ENCODE measurements around the gene SOAT1. TPM values are rescaled to one million over a fixed set of nuclear protein-coding genes. Genes with fewer than 3 reads are reported as not detected.

The SOAT1 gene
- total and polyA plus RNA-seq, 2 experiments from 2014 or later, result 20.8 to 28.9 TPM

DNA sequence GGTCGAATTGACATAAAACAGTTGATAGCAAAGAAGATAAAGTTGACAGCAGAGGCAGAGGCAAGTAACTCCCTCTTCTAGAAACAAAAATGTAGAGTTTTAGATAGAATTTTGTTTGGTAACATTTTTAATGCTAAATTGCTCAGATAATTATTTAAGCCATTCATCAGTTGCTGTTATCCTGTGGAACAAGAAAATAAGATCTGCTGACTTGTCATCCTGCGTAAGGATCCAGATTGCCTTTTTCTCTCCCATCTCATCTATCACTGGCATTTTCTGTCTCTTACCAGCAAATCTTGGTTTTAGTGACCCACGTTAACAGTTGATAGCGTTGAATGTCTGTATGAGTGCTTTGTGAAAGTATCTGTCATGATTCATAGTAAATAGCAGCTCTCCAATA is 29.8 kb downstream of the SOAT1 start:
- TF ChIP-seq, protein P1, sequence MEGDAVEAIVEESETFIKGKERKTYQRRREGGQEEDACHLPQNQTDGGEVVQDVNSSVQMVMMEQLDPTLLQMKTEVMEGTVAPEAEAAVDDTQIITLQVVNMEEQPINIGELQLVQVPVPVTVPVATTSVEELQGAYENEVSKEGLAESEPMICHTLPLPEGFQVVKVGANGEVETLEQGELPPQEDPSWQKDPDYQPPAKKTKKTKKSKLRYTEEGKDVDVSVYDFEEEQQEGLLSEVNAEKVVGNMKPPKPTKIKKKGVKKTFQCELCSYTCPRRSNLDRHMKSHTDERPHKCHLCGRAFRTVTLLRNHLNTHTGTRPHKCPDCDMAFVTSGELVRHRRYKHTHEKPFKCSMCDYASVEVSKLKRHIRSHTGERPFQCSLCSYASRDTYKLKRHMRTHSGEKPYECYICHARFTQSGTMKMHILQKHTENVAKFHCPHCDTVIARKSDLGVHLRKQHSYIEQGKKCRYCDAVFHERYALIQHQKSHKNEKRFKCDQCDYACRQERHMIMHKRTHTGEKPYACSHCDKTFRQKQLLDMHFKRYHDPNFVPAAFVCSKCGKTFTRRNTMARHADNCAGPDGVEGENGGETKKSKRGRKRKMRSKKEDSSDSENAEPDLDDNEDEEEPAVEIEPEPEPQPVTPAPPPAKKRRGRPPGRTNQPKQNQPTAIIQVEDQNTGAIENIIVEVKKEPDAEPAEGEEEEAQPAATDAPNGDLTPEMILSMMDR (IDR thresholded peaks at IDR 0.05; ENCODE audit: poor library complexity), result no peak
- no peak for TF ChIP-seq EZH2 (IDR thresholded peaks at IDR 0.05; ENCODE audit: borderline replicate concordance)
- no peak for TF ChIP-seq EZH2phosphoT487 (IDR thresholded peaks at IDR 0.05; ENCODE audit: low read depth, severe bottlenecking, unreplicated experiment)
- H3K4me2 ChIP-seq, result peak overlapping the region; percentile 22
- no peaks in the 10 kb centered on the region for H4K20me1 ChIP-seq (ENCODE audit: insufficient read depth, poor library complexity, severe bottlenecking)
- H2AFZ ChIP-seq, result no peak overlapping the region
- DNase-seq (ENCODE audit: low spot score), result no peak
- no peaks in the 10 kb centered on the region for H3K27me3 ChIP-seq
- H3K9me2 ChIP-seq (replicated peaks; ENCODE audit: insufficient read depth), result no peaks in the 10 kb centered on the region
- no peaks in the 10 kb centered on the region for H3K9me3 ChIP-seq (ENCODE audit: low read depth)
- H3K79me2 ChIP-seq, result peaks cover 30% of the 10 kb centered on the region
- no peak overlapping the region for H3K27ac ChIP-seq
- 74% methylated on average over 4 of the region's 4 CpGs for WGBS (ENCODE audit: low lambda C conversion rate, missing lambda C conversion rate)
- H3K36me3 ChIP-seq (replicated peaks; ENCODE audit: insufficient read depth, low read depth), result no peaks in the 10 kb centered on the region
- no peaks in the 10 kb centered on the region for H3K4me1 ChIP-seq (ENCODE audit: insufficient read depth)
- H3K4me3 ChIP-seq, result no peak overlapping the region

DNA sequence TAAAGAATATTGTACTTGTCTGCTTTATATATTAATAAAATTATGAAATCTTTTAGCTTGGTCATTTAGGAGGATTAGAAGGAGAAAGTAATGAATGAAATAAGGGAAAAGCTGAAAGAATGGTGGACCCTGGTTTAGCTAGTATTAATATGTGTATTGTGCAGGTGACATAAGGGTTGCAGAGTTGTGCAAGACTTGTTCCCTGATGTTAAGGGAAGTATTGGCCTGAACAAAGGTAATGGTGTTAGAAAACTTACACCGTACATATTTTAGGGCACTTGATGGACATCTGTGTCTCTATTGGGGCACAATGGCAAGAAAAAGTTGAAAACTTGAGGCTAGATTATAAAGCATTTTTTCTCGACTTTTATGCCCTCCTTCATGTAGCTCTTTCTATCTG is 32.2 kb downstream of the SOAT1 start:
- Histone ChIP-seq H3K4me3 (no peak overlapping the region), H3K36me3 (replicated peaks; ENCODE audit: insufficient read depth, low read depth) (no peaks in the 10 kb centered on the region), H3K9me2 (replicated peaks; ENCODE audit: insufficient read depth) (no peaks in the 10 kb centered on the region), H3K9me3 (ENCODE audit: low read depth) (no peaks in the 10 kb centered on the region), H3K27me3 (no peaks in the 10 kb centered on the region), H3K27ac (no peak overlapping the region), H4K20me1 (ENCODE audit: insufficient read depth, poor library complexity, severe bottlenecking) (no peaks in the 10 kb centered on the region), H3K4me1 (ENCODE audit: insufficient read depth) (no peaks in the 10 kb centered on the region), H2AFZ (no peak overlapping the region), H3K4me2 (no peak overlapping the region), H3K79me2 (peaks cover 17% of the 10 kb centered on the region)
- TF ChIP-seq EZH2 (IDR thresholded peaks at IDR 0.05; ENCODE audit: borderline replicate concordance), result no peak
- TF ChIP-seq EZH2phosphoT487 (IDR thresholded peaks at IDR 0.05; ENCODE audit: low read depth, severe bottlenecking, unreplicated experiment), result no peak
- TF ChIP-seq, protein P1 (IDR thresholded peaks at IDR 0.05; ENCODE audit: poor library complexity), result no peak
- no peak for DNase-seq (ENCODE audit: low spot score)
- 50% methylated on average over 2 of the region's 2 CpGs for WGBS (ENCODE audit: low lambda C conversion rate, missing lambda C conversion rate)

DNA sequence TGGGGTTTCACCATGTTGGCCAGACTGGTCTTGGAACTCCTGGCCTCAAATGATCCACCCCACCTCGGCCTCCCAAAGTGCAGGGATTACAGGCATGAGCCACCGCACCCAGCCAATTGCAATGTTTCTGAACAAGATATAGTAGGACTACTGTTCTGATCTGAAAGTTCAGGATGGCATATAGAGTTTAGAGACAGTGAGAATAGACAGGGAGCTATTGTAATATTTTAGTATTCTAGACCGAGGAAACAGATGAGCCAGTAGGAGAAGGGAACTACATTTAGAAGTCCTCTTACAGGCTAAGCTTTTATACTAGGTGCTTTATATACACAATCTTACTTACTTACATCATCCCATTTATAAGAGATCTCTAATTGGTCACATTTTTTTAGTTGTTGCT is 33.1 kb downstream of the SOAT1 start:
- no peak for DNase-seq (ENCODE audit: low spot score)
- H3K27me3 ChIP-seq, result no peaks in the 10 kb centered on the region
- TF ChIP-seq, protein P1 (IDR thresholded peaks at IDR 0.05; ENCODE audit: poor library complexity), result no peak
- no peak for TF ChIP-seq EZH2phosphoT487 (IDR thresholded peaks at IDR 0.05; ENCODE audit: low read depth, severe bottlenecking, unreplicated experiment)
- no peak for TF ChIP-seq EZH2 (IDR thresholded peaks at IDR 0.05; ENCODE audit: borderline replicate concordance)
- WGBS (ENCODE audit: low lambda C conversion rate, missing lambda C conversion rate), result 98% methylated on average over 3 of the region's 3 CpGs
- no peaks in the 10 kb centered on the region for H3K9me2 ChIP-seq (replicated peaks; ENCODE audit: insufficient read depth)
- H3K4me2 ChIP-seq, result no peak overlapping the region
- H3K9me3 ChIP-seq (ENCODE audit: low read depth), result no peaks in the 10 kb centered on the region
- H3K4me1 ChIP-seq (ENCODE audit: insufficient read depth), result no peaks in the 10 kb centered on the region
- H2AFZ ChIP-seq, result no peak overlapping the region
- no peaks in the 10 kb centered on the region for H4K20me1 ChIP-seq (ENCODE audit: insufficient read depth, poor library complexity, severe bottlenecking)
- H3K36me3 ChIP-seq (replicated peaks; ENCODE audit: insufficient read depth, low read depth), result no peaks in the 10 kb centered on the region
- H3K27ac ChIP-seq, result no peak overlapping the region
- H3K79me2 ChIP-seq, result peaks cover 10% of the 10 kb centered on the region
- no peak overlapping the region for H3K4me3 ChIP-seq

DNA sequence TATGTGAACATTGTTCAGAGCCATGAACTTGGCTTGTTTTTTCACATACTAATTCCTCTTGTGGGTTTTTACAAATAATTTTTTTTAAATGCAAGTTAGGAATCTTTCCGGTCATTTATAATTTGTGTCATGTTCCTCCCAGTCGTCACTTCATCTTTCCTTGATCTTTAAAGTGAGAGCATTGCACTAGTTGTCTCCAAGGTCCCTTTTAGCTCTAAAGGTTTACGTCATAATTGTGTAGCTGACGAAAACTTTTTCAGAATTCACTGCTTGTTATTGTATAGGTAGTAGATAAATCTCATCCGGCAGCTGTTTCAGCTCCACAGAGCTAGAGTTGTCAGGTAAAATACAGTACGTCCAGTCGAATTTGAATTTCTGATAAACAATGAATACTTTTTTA is 33.6 kb downstream of the SOAT1 start:
- Histone ChIP-seq H3K27me3 (no peaks in the 10 kb centered on the region), H3K4me1 (ENCODE audit: insufficient read depth) (no peaks in the 10 kb centered on the region), H2AFZ (no peak overlapping the region), H3K4me3 (no peak overlapping the region), H3K4me2 (no peak overlapping the region), H3K27ac (no peak overlapping the region), H3K9me3 (ENCODE audit: low read depth) (no peaks in the 10 kb centered on the region), H4K20me1 (ENCODE audit: insufficient read depth, poor library complexity, severe bottlenecking) (no peaks in the 10 kb centered on the region), H3K36me3 (replicated peaks; ENCODE audit: insufficient read depth, low read depth) (no peaks in the 10 kb centered on the region), H3K9me2 (replicated peaks; ENCODE audit: insufficient read depth) (no peaks in the 10 kb centered on the region), H3K79me2 (peaks cover 5% of the 10 kb centered on the region)
- TF ChIP-seq, protein P1 (IDR thresholded peaks at IDR 0.05; ENCODE audit: poor library complexity), result no peak
- TF ChIP-seq EZH2 (IDR thresholded peaks at IDR 0.05; ENCODE audit: borderline replicate concordance) (no peak), EZH2phosphoT487 (IDR thresholded peaks at IDR 0.05; ENCODE audit: low read depth, severe bottlenecking, unreplicated experiment) (no peak)
- 95% methylated on average over 7 of the region's 7 CpGs for WGBS (ENCODE audit: low lambda C conversion rate, missing lambda C conversion rate)
- DNase-seq (ENCODE audit: low spot score), result no peak

All from hepatocyte (in vitro differentiated cells).